HG03354 (cell line): Measurements from ENCODE around the gene CIRBP.
"Not testable (repeated sequence)": the region's sequence is repeated elsewhere in the genome, so short reads cannot be mapped to it uniquely, and the experiment has no call there.

ENCODE experiments used
- ATAC-seq: cut with Tn5 transposase; IDR thresholded peaks from one replicate; pipeline ENCODE4 v1.9.1; 2021; ENCODE audit warnings: mild to moderate bottlenecking; ENCODE audit not compliant: unreplicated experiment, poor library complexity, severe bottlenecking

The CIRBP gene

DNA sequence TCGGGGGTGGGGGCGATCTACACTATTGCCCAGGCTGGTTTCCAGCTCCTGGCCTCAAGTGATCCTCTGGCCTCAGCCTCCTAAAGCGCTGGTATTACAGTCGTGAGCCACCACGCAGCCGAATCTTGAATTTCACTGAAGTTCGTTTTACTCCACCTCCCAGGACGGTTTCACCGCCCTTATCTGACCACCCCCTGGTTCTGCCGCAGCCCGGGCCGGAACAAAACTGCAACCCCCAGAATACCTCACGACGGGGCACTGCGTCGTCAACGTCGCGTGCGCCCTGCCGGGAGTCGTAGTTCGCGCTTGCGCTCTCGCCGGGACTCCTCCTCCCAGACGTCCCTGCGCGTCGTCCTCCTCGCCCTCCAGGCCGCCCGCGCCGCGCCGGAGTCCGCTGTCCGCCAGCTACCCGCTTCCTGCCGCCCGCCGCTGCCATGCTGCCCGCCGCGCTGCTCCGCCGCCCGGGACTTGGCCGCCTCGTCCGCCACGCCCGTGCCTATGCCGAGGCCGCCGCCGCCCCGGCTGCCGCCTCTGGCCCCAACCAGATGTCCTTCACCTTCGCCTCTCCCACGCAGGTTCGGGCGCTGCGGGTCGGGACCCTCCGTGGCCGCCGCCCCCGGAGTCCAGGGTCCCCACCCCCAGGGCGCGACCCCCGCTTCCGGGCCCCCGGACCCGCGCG, 27.6 kb upstream of the CIRBP start, which contains the start of gene ATP5F1D:
TSS of gene ATP5F1D (plus strand) at position 335 of the 679 bp plus-strand sequence. CDS start at position 435, 100 bp downstream.
- ATAC-seq: peak; percentile 53

DNA sequence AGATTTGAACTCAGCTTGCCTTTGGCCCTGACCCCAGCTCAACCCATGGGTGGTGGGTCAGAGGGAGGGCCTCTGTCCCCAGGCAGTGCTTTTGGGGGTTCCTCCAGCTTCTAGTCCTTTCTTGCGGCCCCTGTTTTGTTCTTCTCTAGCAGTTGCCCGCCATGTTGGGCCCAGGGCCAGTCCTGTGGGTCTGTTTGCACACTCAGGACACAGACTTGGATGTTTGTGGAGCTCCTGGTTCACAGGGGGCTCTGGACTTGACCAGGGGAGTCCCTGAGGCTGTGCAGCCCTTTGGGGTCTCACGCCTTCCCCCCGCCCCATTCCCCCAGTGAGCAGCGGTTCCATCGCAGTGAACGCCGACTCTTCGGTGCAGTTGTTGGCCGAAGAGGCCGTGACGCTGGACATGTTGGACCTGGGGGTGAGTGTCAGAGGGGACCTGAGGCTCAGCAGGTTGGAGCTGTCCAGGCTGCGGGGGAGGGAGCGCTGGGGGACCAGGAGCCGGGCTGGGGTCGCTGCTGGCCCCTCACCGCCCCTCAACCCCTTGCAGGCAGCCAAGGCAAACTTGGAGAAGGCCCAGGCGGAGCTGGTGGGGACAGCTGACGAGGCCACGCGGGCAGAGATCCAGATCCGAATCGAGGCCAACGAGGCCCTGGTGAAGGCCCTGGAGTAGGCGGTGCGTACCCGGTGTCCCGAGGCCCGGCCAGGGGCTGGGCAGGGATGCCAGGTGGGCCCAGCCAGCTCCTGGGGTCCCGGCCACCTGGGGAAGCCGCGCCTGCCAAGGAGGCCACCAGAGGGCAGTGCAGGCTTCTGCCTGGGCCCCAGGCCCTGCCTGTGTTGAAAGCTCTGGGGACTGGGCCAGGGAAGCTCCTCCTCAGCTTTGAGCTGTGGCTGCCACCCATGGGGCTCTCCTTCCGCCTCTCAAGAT, 25.1 kb upstream of the CIRBP start:
- no peak for ATAC-seq

- no peak for ATAC-seq
Measured at GRCh38 chr19:1244693-1245451, 24.3 kb upstream of the CIRBP start.

DNA sequence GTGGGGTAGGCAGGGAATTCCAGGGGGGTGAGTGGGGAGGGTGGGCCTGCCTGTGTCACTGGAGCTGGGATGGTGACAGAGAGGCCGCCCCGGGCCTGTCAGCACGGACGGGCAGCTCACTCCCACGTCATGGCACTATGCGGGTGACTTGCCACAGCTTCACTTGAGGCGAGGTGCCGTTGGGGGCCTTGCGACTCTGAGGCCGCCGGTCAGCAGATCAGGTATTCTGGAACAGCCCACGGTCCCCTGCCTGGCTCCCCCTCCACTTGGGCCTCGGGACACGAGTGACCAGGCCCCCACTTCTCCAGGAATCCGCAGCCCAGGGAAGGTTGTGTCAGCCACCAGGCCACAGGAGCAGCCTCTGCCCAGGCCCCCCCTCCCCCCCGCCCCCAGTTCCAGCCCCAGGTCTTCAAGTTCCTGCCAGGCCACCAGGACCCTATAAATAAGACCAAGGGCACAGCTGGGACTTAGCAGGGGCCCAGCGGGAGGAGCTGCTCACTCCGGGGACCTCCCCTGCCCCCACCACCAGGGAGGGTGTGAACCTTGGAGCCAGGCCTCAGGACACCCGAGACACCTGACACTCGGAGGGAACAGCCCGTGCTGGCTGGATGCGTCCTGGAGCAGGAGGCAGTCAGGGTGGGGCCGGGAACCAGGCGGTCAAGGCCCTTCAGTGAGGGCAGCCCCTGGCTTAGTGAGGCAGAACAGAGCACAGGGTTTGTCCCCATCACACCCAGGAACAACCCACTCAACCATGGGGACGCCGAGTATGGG, 23.5 kb upstream of the CIRBP start:
- no peak for ATAC-seq

DNA sequence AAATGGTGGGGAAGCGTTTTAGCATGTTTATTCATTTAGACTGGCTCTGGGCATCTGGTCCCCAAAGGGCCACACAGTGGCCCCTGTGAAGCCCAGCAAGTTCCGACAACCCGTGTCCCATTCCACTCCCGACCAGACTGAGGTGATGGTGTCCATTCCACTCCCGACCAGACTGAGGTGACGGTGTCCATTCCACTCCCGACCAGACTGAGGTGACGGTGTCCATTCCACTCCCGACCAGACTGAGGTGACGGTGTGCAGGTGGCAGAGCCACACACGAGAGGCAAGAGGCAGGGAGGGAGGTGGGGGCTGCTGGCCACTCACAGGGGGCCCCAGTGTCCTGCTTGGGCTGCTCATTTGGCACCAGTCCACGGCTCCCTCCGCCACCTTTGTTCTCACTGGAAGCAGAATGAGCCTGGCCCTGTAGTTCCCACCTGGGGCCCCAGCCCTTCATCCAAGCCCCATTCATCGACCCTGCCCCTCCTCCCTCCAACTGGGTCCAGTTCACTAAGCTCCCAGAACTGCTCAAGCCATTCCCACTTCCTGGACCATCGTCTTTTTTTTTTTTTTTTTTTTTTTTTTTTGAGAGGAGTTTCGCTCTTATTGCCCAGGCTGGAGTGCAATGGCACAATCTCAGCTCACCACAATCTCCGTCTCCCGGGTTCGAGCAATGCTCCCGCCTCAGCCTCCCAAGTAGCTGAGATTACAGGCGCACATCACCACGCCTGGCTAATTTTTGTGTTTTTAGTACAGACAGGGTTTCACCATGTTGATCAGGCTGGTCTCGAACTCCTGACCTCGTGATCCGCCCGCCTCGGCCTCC, 22.7 kb upstream of the CIRBP start:
- ATAC-seq: not testable (repeated sequence)

DNA sequence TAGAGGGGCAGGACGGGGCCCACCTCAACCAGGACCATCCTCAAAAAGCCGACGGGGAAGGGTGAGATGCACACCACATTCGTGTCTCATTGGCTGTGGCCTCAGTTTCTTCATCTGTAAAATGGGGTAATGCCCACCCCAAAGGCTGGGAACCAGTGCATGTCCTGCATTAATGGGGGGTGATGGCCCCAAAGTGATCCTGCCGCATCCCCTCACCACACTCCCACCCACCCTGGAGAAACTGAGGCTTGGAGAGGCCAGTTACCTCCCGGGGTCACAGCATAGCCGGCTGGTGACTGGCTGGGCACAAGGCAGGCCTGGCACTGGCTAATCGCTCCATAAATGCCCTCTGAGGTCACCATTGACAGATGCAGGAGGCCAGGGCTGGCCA, 21.4 kb upstream of the CIRBP start:
- ATAC-seq: no peak

GRCh38 chr19:1248139-1248785, 20.9 kb upstream of the CIRBP start, which contains the start of gene MIDN:
Gene MIDN (plus strand): TSS chr19:1248583. CDS start chr19:1250297, 1,714 bp downstream.
- peak; percentile 14 for ATAC-seq

DNA sequence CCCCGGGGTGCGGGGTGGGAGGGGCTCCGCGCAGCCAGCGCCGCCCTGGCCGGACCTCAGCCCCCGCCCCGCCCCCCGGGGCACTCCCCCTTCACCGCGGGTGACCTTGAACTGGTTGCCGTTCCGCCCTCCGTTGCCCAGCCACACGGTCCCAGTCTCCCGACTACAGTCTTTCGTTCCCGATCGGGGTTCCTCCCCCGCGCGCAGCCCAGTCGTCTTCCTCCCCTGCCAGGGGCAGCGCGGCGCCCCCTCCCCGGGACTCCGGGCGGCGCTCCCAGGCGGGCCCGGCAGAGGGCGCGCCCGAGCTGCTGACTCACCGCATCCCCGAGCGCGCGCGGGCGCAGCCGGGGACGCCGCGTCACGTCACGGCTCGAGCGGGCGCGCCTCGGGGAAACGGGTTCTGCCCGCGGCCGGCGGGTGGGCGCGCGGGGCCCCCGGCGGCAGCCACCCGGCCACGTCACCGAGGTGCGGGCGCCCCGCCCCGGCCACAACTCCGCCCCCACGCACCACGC, 20.3 kb upstream of the CIRBP start:
- peak; percentile 31 for ATAC-seq

- peak; percentile 49 for ATAC-seq
Measured at GRCh38 chr19:1249298-1249989, 19.7 kb upstream of the CIRBP start.

- no peak for ATAC-seq
Measured at GRCh38 chr19:1249990-1250436, 19.1 kb upstream of the CIRBP start.

DNA sequence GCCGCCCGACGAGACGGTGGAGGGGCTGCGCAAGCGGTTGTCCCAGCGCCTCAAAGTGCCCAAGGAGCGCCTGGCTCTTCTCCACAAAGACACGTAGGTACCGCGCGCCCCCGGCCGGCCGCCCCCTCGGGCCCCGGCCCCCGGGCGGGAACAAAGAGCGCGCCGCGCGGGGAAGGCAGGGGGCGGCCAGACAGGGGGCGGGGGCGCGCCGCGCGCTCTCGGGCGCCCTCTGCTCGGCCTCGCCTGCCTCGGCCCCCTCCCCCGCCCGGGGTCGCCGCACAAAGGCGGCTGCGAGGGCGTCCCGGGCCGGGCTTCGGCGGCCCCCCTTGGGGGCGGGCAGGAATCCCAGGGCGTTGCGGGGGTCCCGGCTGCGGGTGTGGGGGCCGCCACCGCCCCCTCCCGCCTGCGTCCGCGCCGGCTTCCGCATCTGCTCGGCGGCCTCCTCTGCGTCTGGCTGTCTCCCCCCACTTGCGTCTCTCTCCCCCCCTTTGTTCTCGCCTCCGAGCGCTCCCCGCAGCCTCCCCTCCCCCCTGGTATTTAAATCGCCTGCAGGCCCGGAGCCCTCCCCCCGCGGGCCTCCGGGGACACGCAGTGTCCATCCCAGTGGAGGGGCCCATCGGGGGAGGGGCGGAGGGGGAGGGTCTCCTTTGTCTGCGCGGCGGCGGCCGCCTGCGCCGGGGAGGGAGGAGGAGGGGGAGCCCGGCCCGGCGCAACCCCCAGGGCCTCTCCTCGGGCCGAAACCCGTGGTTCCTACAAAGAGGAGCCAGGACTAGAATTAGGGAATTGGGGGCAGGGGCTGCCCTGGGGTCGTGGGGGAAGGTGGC, 18.5 kb upstream of the CIRBP start:
- no peak for ATAC-seq

DNA sequence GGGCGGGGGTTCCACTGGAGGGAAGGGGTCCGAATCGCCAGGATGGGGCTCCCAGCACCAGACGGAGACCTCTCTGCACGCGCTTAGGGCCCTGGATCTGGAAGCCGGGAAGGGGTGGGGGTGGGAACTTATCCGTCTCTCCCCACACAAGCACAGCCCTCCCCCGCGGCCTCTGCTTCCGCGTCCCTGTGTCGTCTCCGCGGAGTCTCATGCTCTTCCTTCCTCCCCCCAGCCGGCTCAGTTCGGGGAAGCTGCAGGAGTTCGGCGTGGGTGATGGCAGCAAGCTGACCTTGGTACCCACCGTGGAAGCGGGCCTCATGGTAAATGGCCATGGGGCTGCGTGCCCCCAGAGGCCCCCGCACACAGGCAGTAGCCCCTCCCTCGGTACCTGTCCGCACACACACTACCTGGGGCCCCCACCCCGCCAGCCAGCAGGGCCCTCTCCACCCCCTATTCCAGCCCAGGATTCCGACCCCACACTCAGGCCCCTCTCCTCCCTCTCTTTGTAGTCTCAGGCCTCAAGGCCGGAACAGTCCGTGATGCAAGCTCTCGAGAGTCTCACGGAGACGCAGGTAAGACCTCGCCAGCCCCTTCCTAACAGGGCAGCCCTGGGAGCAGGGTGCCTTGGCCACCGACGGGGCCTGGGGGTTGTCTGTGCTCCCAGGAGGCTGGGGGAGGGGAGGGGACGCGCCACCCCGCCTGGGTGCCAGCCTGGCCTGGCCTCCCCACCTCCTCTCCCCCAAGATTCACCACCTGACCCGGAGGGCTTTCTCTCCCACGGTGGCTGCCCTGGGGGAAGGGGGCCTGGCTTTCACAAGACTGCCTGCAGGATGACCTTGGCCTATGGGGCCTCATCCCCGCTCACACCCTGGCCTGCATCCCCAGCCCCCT, 17.6 kb upstream of the CIRBP start:
- ATAC-seq: no peak

DNA sequence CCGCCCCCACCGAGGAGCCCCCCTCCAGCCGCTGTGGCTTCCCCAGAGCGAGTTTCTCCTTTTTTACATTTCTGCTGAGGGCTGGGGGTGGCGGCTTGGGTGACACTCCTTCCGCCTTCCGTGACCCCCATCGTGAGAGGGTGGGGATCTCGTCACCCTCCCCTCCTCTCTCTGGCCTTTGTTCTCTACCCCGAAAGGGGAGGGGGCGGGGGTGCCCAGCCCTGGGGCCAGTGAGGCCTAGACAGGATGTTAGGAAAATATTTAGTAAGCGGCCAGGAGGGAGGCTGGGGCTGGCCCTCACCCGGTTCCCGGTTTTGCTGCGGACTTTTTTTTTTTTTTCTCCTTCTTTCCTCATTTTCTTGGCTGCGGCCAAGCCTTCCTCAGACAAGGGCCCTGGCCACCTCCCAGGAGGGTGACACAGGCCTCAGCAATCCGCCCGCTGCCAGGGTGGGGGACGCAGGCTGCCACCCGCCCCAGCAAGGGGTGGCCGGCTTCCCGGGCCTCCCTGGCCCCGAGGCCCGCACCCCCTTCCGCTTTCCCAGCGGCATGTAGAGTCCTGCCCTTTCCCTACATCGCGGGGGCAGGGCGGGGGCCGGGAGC, 16.8 kb upstream of the CIRBP start:
- ATAC-seq: no peak

DNA sequence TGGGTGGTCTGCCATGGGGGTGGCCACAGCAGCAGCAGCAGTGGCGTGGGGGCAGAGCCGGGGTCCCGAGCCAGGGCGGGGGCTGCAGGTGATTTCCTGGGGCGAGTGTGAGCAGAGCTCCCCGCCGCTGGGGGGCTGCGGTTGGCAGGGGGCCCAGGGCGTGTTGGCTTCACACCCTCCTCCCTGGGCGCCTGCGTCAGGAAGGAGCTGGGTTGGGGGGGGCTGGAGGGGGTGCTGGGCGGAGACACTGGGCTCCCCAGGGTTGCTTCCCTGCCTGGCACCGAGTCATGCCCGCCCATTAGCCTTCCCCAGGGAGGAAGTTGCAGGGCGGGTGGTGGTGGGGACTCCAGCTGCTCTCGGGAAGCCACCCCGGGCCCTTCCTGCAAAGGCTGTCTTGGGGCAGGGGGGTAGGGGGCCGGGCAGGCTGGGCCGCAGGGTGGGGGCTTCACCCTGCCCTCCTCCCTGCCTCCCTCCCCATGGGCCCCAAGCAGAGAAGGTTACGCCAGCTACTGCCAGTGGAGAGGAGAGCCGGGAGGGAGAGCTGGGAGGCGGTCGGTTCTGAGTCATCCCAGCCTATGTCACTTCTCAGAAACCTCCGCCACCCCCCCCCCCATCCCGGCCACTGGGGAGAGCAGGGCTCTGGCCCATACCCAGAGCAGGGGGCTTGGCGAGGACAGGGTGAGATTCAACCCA, 16.2 kb upstream of the CIRBP start:
- no peak for ATAC-seq
